Fibroblast of skin of abdomen (primary cell): ENCODE measurements around the gene CTSD.

Source experiments
- DNase-seq: peaks from one replicate; pipeline ENCODE4 v3.0.0-alpha.2; 2013

Gene CTSD

DNA sequence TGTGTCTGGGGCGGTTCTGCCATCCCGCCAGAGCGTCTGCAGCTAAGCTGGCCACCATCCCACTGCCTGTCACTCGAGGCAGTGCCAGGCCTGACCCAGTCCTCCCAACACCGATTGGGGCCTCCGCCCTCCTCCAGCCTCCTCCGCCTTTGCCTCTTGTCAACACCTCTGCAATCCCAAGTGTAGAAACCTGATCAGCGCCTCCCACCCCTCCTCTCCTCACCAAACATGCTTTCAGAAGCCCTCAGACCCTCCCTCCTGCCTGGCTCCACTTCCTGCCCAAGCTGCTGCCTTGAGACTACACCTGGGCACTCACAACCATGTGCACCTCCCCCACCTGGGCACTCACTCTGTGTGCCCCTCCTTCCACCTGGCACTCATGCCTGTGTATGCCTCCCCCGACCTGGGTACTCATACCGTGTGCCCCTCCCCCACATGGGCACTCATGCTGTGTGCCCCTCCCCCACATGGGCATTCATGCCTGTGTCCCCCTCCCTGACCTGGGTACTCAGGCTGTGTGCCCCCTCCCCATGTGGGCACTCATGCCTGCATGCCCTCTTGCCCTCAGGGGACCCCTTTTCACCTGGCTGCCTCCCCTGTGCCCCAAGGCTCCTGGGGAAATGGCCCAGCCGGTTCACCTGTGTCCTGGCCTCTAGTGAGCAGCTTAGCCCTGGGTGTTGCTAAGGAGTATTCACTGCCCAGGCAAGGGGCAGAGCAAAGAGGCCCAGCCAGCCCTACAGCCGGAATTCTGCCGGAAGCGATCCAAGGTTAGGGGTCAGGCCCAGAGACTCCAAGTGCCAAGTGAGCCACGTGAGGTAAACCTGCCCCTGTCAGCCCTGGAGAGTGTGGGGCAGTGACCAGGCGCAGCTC, 7.8 kb downstream of the CTSD start:
- no peak for DNase-seq

DNA sequence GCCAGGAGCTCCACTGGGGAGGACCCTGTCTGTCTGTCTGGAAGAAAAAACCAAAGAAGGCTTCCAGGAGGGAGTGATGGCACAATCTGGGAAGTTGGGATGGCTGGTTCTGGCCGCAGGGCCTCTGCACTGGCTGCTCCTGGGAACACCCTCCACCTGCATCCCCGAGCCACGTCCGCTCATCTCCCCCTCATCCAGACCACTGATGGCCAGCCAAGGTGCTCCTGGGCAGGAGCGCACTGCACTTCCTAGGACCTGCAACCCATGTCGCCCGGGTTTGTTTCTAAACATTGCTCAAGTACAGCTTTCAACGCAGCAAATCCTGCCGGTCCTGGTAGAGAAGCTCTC, 8.4 kb downstream of the CTSD start:
- no peak for DNase-seq

DNA sequence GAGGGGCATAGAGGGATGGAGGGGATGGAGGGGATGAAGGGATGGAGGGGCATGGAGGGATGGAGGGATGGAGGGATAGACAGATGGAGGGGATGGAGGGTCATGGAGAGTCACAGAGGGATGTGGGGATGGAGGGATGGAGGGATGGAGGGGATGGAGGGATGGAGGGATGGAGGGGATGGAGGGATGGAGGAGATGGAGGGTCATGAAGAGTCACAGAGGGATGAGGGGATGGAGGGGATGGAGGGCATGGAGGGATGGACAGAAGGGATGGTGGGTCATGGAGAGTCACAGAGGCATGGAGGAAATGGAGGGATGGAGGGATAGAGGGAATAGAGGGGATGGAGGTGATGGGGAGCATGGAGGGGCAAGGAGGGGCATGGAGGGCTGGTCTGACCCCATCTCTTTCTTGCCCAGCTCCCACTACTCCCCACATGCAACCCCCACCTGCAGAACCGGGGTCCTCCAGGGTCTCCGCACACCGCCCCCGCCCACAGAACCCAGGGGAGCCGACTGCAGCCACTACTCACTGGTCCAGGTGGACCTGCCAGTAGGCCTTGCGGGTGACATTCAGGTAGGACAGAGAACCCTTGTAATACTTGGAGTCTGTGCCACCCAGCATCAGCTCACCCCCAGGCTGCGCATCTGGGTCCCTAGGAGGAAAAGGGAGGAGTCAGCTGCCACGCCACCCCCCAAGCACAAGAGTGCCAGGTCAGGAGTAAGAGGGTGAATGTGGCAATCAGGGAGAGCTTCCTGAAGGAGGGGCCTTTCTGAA, 9.2 kb downstream of the CTSD start:
- no peak for DNase-seq

DNA sequence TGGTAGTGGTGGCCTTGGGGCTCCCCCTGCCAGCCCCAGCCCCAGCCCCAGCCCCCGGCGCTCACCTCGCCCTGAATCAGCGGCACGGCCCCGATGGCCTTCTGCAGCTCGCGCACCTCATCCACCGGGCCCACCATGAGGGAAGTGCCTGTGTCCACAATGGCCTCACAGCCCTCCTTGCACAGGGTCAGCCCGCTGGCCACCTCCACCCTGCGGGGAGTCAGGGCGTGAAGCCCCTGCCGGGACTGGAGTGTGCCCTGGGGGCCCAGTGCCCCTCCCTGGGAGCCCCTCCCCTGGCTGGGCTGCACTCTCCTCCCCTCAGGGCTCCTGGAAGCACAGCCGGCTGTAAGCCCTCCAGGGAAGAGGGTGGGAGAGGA, 9.8 kb downstream of the CTSD start:
- no peak for DNase-seq

DNA sequence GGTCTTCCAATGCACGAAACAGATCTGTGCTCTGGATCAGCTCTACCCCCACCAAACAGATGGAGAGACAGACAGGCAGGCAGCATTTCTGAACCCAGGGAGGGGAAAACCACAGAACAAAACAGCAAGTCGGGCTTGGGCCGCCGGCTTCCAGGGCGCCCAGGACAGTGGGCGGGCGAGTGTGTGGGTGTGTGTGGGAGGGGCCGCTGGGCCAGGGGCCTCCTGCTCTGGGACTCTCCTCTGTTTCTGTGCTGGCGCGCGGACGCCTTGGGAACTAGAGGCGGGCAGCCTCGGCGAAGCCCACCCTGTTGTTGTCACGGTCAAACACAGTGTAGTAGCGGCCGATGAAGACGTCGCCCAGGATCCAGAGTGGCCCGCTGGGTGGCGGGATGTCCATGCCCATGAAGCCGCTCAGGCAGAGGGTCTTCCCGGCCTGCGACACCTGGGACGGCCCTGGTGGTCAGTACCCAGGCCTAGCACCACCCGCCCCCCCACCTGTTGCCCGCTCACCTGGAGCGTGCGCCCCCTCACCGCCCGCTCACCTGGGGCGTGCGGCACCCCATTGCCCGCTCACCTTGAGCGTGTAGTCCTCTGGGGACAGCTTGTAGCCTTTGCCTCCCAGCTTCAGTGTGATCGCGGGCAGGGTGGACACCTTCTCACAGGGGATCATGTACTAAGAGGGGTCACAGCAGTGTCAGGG, 10.3 kb downstream of the CTSD start:
- no peak for DNase-seq

DNA sequence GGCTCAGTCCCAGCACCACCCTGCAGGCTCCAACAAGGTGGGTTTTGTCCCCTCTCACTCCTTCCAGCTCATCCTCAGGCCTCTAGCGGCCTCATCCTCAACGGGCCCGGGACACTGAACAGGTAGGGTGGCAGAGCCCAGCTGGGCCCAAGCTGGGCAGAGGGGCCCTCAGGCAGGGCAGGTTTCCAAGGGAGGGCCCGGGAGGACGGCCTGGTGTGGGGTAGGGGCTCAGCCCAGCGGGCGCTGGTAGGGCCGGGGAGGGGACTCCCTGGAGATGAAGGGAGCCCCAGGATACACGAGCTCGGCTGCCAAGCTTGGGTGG, 10.9 kb downstream of the CTSD start:
- DNase-seq: no peak

DNA sequence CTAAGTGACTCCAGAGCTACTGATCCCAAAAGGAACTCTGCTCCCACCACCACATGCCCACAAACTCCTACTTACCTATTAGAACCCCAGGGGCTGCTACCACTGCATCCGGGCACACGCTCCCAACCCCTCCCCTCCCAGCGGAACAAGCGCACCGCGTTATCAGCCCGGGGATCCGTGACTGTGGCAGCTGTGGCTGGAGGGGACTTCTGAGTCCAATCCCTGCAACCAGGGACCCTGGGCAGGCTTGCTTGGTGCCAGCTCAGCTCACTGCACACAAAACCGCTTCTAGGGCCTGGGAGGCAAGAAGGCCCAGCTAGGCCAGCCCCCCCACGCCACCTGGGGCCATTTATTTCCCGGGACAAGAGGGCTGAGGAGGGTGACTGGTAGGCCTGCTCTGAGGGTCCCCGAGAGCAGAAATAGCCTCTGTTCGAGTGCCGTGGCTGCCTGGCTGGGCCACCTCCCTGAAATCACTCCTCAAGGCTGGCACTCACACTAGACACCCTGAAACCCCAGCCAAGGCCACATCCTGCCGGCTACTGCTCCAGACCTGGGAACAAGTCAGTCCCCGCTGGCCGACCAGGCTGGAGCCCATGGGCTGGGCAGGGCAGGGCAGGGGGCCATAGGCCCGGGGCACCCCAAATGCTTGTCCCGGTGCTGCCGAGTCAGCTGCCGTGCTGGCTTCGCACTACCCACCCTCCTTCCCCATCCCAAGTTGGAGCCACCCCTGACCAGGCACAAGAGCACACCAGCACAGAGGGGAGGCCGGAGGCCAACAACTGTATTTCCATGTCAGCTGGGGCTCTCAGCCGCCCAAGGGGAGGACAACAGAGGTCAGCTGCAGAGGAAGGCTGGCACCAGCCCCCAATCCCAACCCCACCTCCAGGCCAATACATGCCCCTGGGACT, 11.5 kb downstream of the CTSD start:
- no peak for DNase-seq

DNA sequence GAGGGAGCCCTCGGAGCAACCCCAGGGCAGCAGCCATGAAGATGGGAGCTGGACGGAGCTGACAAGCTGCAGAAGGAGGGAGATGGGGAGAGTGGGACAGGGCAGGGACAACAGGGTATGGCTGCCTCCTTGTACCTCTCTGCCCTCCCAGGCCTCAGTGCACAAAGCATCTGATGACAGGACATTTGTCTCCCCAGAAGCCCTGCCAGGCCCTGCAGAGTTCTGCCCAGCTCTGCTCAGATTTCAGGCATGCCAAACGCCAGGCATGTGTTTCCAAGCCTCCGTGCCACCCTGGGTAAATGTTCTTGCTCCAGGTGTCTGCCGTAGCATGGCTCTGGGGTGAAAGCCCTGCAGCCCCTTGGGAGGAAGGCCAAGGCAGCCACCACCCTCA, 12.2 kb downstream of the CTSD start:
- no peak for DNase-seq

DNA sequence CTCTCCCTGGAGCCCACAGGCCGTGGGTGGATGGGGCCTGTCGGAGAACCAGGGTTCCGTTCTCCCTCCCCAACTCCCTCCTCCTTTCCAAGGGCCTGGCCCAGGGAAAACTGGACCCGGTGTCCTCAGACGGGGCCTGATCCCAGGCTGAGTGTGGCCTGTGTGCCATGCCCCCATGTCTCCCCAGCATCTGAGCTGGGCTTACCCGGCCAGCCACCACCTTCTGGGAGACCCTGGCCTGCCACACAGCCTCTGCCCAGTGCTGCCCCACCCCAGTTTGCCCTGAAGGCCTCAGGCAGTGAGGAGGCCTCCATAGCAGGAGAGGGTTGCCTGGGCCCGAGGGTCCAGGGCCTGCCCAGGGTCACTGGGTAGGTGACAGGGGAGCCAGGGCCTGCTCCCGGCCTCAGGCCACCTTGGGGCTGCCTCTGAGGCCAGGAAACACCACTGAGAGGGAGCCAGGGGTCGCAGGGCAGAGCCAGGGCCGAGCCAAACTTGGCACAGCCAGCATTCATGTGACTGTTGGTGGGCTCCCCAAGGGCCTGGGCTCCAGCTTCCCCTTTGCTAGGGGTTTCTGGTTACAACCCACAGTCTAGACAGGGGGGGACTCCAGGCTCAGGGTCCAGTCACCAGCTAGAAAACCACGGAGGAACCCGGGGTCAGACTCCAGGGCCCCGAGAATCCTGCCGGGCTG, 12.7 kb downstream of the CTSD start:
- no peak for DNase-seq

DNA sequence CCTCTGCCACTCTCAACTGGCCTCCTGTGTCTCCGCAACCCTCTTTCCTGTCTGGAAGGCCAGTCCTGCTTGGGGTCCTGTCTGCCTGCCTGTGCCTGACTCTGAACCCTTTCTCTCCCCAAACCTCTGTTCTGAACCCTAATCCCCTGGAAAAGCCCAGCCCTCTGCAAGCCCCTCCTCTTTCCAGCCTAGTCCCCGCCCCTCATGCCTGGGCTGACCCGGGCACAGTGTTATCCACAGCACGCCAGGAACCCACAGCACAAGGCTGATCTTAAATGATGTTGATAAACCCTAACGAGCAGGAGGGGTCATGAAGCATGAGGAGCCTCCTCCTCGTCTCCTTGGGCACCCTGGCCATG, 13.3 kb downstream of the CTSD start, which contains the start of gene IFITM10:
IFITM10 (minus strand) TSS at position 115 of the 359 bp plus-strand sequence. CDS start 153 bp downstream, outside the sequence.
- no peak for DNase-seq

DNA sequence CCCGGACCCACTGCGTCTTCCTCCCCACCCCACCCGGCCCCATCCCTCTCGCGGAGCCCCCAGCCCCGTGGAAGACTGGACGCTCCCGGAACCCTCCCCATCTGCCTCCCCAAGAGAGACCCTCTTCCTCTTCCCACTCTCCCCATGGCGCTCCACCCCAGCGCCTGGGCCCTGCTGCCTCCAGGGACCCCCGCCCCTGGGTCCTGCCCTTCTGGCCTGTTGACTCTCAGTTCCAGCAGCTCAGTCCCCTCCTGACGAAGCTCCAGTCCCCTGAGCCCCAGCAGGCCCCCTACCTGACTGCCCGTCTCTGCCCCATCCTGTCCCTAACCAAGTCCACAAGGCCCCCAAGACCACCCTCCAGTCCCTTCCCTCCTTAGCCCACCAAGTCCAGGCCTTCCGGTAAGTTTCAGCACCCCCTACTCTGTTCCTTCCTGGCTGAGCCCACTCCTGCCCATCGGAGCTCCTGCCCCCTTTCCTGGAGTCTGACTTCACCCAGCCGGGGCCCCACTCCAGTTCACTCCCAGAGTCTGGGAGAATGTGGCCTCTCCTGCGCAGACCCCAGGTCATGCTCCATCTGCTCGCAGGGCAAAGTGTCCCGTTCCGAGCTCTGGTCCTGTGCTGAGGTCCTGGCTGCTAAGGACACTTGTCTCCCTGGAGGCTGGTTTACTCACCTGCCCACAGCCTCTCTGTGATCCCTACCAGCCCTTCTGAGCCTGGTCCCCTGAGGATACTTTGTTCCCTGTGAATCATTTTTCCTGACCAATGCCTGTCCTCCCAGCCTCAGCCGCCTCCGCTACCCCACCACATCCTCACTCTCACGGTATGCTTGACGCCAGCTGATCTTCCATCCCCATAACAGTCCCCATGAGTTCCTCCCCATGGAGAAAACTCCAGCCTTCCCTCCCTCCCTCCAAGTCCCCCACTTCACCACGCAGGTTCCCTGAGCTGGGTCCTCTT, 14.1 kb downstream of the CTSD start:
- peak; percentile 80 for DNase-seq

DNA sequence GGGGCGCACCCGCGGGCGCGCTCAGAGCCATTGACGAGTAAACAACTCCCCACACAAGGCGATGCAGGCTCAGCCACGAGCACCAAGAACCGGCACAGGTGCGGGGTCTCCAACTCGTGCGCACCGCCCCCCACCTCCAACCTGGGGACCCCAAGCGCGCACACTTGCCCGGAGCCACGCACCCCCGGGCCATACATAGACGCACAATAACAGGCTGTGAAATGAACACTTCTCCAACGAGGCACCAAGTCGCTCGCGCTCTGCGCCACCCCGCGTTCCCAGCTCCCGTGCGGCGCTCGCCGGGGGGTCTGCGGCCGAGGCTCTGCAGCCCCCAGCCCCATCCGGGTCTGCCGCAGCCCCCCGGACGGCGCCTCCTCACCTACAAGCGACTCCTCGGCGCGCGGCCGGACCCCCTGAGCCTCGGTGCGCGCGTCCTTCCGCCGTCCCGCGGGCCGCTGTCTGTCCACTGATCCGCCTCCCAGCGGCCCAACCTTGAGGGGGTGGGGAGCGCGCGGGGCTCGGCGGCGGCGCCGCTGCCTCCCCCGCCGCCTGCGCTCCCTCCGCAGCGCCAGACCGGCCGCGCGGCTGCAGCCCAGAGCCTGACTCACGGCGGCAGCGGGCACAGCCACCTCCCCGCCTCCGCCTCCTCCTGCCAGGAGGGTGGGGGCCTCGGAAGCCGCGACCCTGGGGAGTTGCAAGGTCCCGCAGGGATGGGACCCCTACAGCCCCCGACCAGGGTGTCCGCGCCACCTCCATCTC, 14.9 kb downstream of the CTSD start:
- DNase-seq: peak; percentile 29

DNA sequence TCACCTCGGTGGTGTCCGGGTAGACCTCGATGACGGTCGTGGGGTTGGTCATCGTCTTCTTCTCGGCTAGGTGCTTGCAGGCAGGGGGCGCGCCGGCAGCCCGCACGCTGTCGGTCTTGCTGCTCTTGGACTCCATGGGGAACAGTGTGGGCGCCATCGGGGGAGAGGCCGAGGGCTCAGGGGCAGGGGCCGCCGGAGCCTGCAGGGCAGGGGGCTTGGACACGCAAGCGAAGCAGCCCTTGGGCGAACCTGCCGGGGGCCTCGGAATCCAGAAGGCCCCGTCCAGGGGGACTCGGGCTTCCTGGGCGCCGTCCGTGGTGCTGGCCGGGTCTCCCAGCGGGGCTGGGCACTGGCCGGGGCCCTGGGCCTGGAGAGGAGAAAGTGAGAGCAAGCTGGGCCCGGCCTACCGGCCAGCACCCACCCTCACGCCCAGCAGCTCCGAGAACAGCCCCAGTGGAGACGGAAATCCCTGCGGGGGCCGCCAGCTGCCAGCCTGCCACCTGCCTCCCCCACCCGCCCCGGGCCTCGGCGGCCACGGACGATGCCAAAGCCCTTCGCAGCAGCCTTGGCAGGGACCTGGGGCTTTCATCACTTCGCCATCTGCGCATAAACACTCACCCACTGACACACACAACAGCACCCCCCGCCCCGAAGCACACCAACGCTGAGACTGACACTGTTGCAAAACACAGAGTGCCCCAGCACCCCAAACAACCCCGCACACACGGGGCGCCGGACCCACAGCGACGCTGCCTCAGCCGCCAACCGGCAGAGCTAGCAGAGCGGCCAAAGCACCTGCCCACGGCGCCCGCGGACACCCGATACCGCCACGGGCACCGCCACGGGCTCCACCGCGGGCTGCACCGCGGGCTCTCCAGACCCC, 15.7 kb downstream of the CTSD start:
- DNase-seq: no peak

DNA sequence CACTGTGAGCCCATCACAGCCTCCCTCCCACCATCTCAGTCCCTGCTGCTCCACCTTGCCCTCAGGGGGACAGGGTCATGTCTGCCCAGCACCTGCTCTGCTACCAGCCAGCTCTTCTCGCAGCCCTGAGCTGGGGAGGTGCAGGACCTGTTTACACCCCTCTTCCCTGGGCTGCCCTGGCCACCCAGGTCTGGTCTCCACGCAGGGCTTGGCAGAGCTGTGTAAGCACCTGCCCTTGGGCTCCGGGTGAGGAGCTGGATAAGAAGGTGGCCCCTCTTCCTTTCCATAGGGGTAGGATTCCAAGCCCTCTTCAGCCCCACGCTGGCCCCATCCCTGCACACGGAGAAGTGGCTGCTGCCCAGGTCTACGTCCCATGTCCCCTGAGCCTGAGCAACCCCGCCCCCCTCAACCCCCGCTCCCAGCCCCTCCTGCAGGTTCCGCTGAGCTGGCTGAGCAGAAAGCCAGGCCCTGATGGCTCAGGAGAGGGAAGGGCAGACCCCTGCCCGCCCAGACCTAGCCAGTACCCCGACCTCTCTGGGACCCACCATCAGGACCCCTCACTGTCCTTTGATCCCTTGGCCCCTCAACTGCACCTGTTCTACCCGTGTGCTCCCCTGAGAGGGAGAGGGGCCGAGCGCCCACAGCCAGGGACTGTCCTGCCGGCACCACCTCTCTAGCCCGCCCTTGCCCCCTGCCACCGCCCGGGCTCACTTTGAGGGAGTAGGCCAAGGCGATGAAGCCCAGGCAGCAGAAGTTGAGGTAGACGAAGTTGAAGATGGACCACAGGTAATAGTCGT, 16.6 kb downstream of the CTSD start:
- DNase-seq: no peak

DNA sequence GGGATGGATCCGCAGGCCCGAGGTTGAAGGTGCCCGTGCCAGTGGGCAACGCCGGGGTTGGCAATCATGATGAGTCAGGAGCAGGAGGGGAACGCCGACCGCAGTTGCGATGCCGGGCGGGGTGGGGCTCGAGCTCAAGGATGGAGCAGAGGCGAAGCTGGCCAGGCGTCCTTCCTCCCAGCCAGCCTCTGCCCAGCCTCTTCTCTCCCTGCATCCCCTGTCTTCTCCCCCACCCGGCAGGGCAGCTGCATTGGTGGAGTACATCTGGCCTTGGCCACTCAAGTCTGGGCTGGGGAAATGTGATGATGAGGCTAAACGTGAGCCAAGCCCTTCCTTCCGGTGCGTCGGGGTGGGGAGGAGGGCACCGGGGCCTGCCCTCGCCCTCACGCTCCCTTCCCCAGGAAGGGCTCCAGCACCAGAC, 17.2 kb downstream of the CTSD start:
- DNase-seq: no peak

DNA sequence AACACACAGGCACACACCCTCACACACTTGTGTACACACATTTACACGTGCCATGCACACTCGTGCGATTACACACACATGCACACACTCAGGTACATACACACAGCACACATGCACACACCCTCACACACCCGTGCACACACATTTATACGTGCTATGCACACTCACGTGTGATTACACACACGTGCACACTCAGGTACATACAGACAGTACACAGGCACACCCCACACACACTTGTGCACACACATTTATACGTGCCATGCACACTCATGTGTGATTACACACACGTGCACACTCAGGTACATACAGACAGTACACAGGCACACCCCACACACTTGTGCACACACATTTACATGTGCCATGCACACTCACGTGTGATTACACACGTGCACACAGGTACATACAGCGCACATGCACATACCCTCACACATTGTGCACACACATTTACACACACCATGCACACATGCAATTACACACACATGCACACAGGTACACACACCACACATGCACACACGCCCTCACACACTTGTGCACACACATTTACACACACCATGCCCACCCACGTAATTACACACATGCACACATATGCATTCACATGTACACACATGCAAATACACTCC, 17.9 kb downstream of the CTSD start:
- DNase-seq: no peak

DNA sequence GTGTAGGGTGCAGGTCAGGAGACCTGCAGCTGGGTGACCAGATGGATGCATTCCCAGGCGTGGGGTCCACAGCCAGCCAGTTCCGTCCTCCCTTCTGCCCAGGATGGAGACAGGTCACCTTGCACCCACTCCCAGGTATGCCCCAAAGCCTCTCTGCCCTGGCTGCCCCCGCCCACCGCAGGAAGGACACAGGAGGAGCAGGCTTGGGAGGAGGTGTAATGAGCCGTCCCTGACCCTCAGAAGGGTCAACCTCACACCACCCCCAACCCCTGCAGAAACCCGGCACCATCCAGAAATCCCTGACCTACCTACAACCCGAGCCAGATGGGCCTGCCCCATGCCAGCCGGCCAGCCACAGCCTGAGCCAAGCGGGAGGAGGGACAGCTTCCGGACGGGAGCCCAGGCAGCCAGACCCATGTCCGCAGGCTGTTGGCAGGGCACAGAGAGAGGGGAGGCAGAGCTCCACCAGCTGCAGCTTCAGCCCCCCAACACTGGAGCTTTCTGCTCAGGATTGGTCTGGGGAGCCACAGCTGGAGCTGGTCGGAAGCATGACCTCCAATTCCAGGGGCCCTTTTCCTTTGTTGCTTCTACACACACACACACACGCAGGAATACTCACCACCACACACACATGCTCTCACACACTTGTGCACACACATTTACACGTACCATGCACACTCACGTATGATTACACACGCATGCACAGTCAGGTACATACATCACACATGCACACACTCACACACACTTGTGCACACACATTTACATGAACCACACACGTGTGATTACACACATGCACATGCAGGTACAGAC, 18.6 kb downstream of the CTSD start:
- DNase-seq: no peak
